ENCODE data around the gene CXCR5. TPM values are rescaled to one million over a fixed set of nuclear protein-coding genes. Genes with fewer than 3 reads are reported as not detected.

Gene CXCR5
- total RNA-seq, 2 donors from 2014 or later: not detected

- intact Hi-C loops (cut with DNase I): no loop called here
- WGBS, 2 donors: 75 to 85% methylated on average over 3 of the region's 3 CpGs
- Histone ChIP-seq H3K27me3 (no peaks in the 10 kb centered on the region), H3K4me3 (no peak overlapping the region), H3K36me3 (replicated peaks in 1 of 2; ENCODE audit: insufficient read depth in 1 of 2, low read depth in 2 of 2) (no peaks in the 10 kb centered on the region), H3K9me3 (no peaks in the 10 kb centered on the region), H3K4me1 (peaks cover 9% of the 10 kb centered on the region), H3K27ac (no peak overlapping the region)
- TF ChIP-seq CTCF (IDR thresholded peaks at IDR 0.05) (no peak), POLR2A (IDR thresholded peaks at IDR 0.05) (no peak)
- DNase-seq (no peak), ATAC-seq (no peak)
These were observed 2.5 kb upstream of the CXCR5 start for GRCh38 chr11:118881228-118881627.

- WGBS, 2 donors: 71 to 84% methylated on average over 5 of the region's 5 CpGs
- H3K4me1 ChIP-seq: peaks cover 10% of the 10 kb centered on the region
- H3K27me3 ChIP-seq: no peaks in the 10 kb centered on the region
- intact Hi-C loops (cut with DNase I): no loop called here
- no peak for TF ChIP-seq POLR2A (IDR thresholded peaks at IDR 0.05)
- TF ChIP-seq CTCF (IDR thresholded peaks at IDR 0.05): no peak
- H3K27ac ChIP-seq: no peak overlapping the region
- H3K9me3 ChIP-seq: no peaks in the 10 kb centered on the region
- H3K4me3 ChIP-seq: no peak overlapping the region
- DNase-seq: no peak
- no peaks in the 10 kb centered on the region for H3K36me3 ChIP-seq (replicated peaks in 1 of 2; ENCODE audit: insufficient read depth in 1 of 2, low read depth in 2 of 2)
- ATAC-seq: no peak
These were observed 1.2 kb upstream of the CXCR5 start for GRCh38 chr11:118882491-118882890.

- intact Hi-C loops (cut with DNase I): no loop called here
- Histone ChIP-seq H3K27ac (no peak overlapping the region), H3K4me1 (peaks cover 15% of the 10 kb centered on the region), H3K36me3 (replicated peaks in 1 of 2; ENCODE audit: insufficient read depth in 1 of 2, low read depth in 2 of 2) (no peaks in the 10 kb centered on the region), H3K4me3 (no peak overlapping the region), H3K9me3 (no peaks in the 10 kb centered on the region), H3K27me3 (no peaks in the 10 kb centered on the region)
- ATAC-seq (no peak), DNase-seq (no peak)
- 19 to 38% methylated on average over 1 of the region's 1 CpG for WGBS, 2 donors
- TF ChIP-seq CTCF (IDR thresholded peaks at IDR 0.05): no peak
- no peak for TF ChIP-seq POLR2A (IDR thresholded peaks at IDR 0.05)
These were observed 706 bp upstream of the CXCR5 start for GRCh38 chr11:118883004-118883367.

GRCh38 chr11:118884875-118885274 is 1.2 kb downstream of the CXCR5 start:
- 91 to 97% methylated on average over 9 of the region's 9 CpGs for WGBS, 2 donors
- no peaks in the 10 kb centered on the region for H3K27me3 ChIP-seq
- intact Hi-C loops (cut with DNase I): no loop called here
- no peaks in the 10 kb centered on the region for H3K9me3 ChIP-seq
- H3K27ac ChIP-seq: no peak overlapping the region
- no peak for DNase-seq
- no peak for ATAC-seq
- H3K36me3 ChIP-seq (replicated peaks in 1 of 2; ENCODE audit: insufficient read depth in 1 of 2, low read depth in 2 of 2): no peaks in the 10 kb centered on the region
- no peak overlapping the region for H3K4me3 ChIP-seq
- no peak for TF ChIP-seq POLR2A (IDR thresholded peaks at IDR 0.05)
- no peak for TF ChIP-seq CTCF (IDR thresholded peaks at IDR 0.05)
- peaks cover 24% of the 10 kb centered on the region for H3K4me1 ChIP-seq

GRCh38 chr11:118885319-118885718 is 1.6 kb downstream of the CXCR5 start:
- no peak overlapping the region for H3K27ac ChIP-seq
- TF ChIP-seq CTCF (IDR thresholded peaks at IDR 0.05) (no peak), POLR2A (IDR thresholded peaks at IDR 0.05) (no peak)
- intact Hi-C loops (cut with DNase I): no loop called here
- H3K36me3 ChIP-seq (replicated peaks in 1 of 2; ENCODE audit: insufficient read depth in 1 of 2, low read depth in 2 of 2): no peaks in the 10 kb centered on the region
- no peak overlapping the region for H3K4me3 ChIP-seq
- no peak for DNase-seq
- H3K4me1 ChIP-seq: peaks cover 28% of the 10 kb centered on the region
- no peak for ATAC-seq
- no peaks in the 10 kb centered on the region for H3K27me3 ChIP-seq
- 89 to 100% methylated on average over 3 to 12 of the region's 12 CpGs for WGBS, 2 donors
- no peaks in the 10 kb centered on the region for H3K9me3 ChIP-seq
